ENCODE results near the gene PDE1C.

GRCh38 chr7:32036557-32036956 lies 33.6 kb downstream of the PDE1C start:
- TF ChIP-seq POLR2A (IDR thresholded peaks at IDR 0.05; ENCODE audit: low read depth, low read length) (no peak), POLR2AphosphoS5 (IDR thresholded peaks at IDR 0.05; ENCODE audit: low read depth, low read length) (no peak), TAF1 (IDR thresholded peaks at IDR 0.05; ENCODE audit: low read depth, low read length) (no peak), SPI1 (IDR thresholded peaks at IDR 0.05; ENCODE audit: low read depth, low read length) (no peak), POU2F2 (IDR thresholded peaks at IDR 0.05; ENCODE audit: low read depth, low read length) (no peak), PAX5 (IDR thresholded peaks at IDR 0.05; ENCODE audit: insufficient read depth, low read length, severe bottlenecking) (no peak)

Data from GM12891 (cell line).